A673 (cell line): ENCODE results near the gene ALKAL2. TPM values are rescaled to one million over a fixed set of nuclear protein-coding genes. Genes with fewer than 3 reads are reported as not detected.

ENCODE experiments used
- BruUV-seq: library from RNA; stranded (reverse); fragments of 400-500 nt; replicated peaks from 2 replicates; lab custom pipeline; 2021; lab: Mats Ljungman, UMichigan
- CTCF ChIA-PET: fragments of 300-600 bp; sonication (Branson Sonifier 250); formaldehyde crosslinking; loops from one replicate; lab custom pipeline; 2022; ENCODE audit warnings: antibody characterized with exemption; lab: Charles Lee
- POLR2A ChIA-PET: fragments of 300-600 bp; sonication (Branson Sonifier 250); formaldehyde crosslinking; loops from one replicate; lab custom pipeline; 2022; ENCODE audit warnings: antibody characterized with exemption; ENCODE audit not compliant: low non-redundant PET; lab: Charles Lee
- DNase-seq: peaks from one replicate; pipeline ENCODE4 v3.0.0-alpha.2; 2015; ENCODE audit warnings: low spot score
- H3K27ac ChIP-seq: fragments of 200-600 bp; sonication (generic); 2 replicates; pipeline ENCODE4 v1.5.1; 2016; ENCODE audit warnings: mixed run types, low read depth, mild to moderate bottlenecking, mixed read lengths, antibody characterized with exemption, low read length; ENCODE audit not compliant: poor library complexity, severe bottlenecking
- H3K27me3 ChIP-seq: fragments of 200-600 bp; sonication (generic); replicated peaks from 2 replicates; pipeline ENCODE4 v1.6.1; 2017; ENCODE audit warnings: mixed run types, low read depth, mild to moderate bottlenecking, mixed read lengths, antibody characterized with exemption, low read length; ENCODE audit not compliant: insufficient read depth, poor library complexity
- H3K36me3 ChIP-seq: fragments of 200-600 bp; sonication (generic); 2 replicates; pipeline ENCODE4 v1.6.1; 2016; ENCODE audit warnings: mixed run types, mild to moderate bottlenecking, mixed read lengths, antibody characterized with exemption, low read length; ENCODE audit not compliant: insufficient read depth, poor library complexity, severe bottlenecking
- H3K4me1 ChIP-seq: fragments of 200-600 bp; sonication (generic); 2 replicates; pipeline ENCODE4 v1.6.1; 2017; ENCODE audit warnings: mixed run types, mild to moderate bottlenecking, mixed read lengths, antibody characterized with exemption, low read length; ENCODE audit not compliant: insufficient read depth, poor library complexity, severe bottlenecking
- H3K4me3 ChIP-seq: fragments of 200-600 bp; sonication (generic); 2 replicates; pipeline ENCODE4 v1.5.1; 2016; ENCODE audit warnings: low read depth, mixed run types, mild to moderate bottlenecking, mixed read lengths, low read length; ENCODE audit not compliant: poor library complexity, severe bottlenecking
- H3K9me3 ChIP-seq: fragments of 200-600 bp; sonication (generic); 2 replicates; pipeline ENCODE4 v1.6.1; 2016; ENCODE audit warnings: mixed run types, low read depth, mild to moderate bottlenecking, mixed read lengths, antibody characterized with exemption, low read length; ENCODE audit not compliant: poor library complexity, severe bottlenecking
- CTCF ChIP-seq: fragments of 300-800, 200-600 bp; sonication (generic); conservative IDR thresholded peaks from 2 replicates; pipeline ENCODE4 v1.5.1; 2017; ENCODE audit warnings: low read depth, mild to moderate bottlenecking, antibody characterized with exemption, low read length, moderate library complexity, mixed read lengths
- EZH2 ChIP-seq: fragments of 200-600 bp; sonication (generic); IDR thresholded peaks from 2 replicates; pipeline ENCODE4 v1.6.1; 2017; ENCODE audit warnings: borderline replicate concordance, low read depth, mild to moderate bottlenecking, mixed read lengths, antibody characterized with exemption, low read length; ENCODE audit not compliant: poor library complexity, severe bottlenecking
- intact Hi-C: fragments of 100-400 bp; cut with micrococcal nuclease; formaldehyde crosslinking; loops from one replicate; pipeline ENCODE4 v1.10.0; 2022; ENCODE audit not compliant: unreplicated experiment
- total RNA-seq: library from RNA; stranded (reverse); gene quantifications from 2 replicates; pipeline ENCODE4 v1.2.3, GENCODE V29; 2021

ALKAL2 gene
- total RNA-seq, 1 experiment from 2014 or later: not detected

GRCh38 chr2:259789-260331, 28.0 kb downstream of the ALKAL2 start:
- H3K9me3 ChIP-seq: peaks cover 40% of the 10 kb centered on the region
- H3K4me1 ChIP-seq: no peaks in the 10 kb centered on the region
- ChIA-PET CTCF (no interaction called here), POLR2A (no interaction called here)
- intact Hi-C loops: no loop called here
- no peak overlapping the region for H3K4me3 ChIP-seq
- BruUV-seq: no TSS peak
- H3K27me3 ChIP-seq: no peaks in the 10 kb centered on the region
- H3K36me3 ChIP-seq: peaks cover 27% of the 10 kb centered on the region
- no peak overlapping the region for H3K27ac ChIP-seq
- no peak for DNase-seq
- TF ChIP-seq CTCF (no peak), EZH2 (no peak)

GRCh38 chr2:258933-259332, 29.0 kb downstream of the ALKAL2 start:
- intact Hi-C loops: no loop called here
- H3K27ac ChIP-seq: no peak overlapping the region
- no peaks in the 10 kb centered on the region for H3K4me1 ChIP-seq
- CTCF ChIA-PET: no interaction called here
- no peak overlapping the region for H3K4me3 ChIP-seq
- H3K36me3 ChIP-seq: peaks cover 27% of the 10 kb centered on the region
- DNase-seq: no peak
- BruUV-seq: no TSS peak
- POLR2A ChIA-PET: no interaction called here
- peaks cover 40% of the 10 kb centered on the region for H3K9me3 ChIP-seq
- no peaks in the 10 kb centered on the region for H3K27me3 ChIP-seq
- no peak for TF ChIP-seq EZH2
- TF ChIP-seq CTCF: no peak

DNA sequence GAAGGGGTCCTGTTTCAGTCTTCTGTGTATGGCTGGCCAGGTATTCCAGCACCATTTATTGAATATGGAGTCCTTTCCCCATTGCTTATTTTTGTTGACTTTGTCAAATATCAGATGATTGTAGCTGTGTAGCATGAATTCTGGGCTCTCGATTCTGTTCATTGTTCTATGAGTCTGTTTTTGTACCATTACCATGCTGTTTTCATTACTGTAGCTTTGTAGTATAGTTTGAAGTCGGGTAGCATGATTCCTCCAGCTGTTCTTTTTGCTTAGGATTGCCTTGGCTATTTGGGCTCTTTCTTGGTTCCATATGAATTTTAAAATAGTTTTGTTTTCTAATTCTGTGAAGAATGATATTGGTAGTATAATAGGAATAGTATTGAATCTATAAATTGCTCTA, 30.0 kb downstream of the ALKAL2 start:
- TF ChIP-seq CTCF: no peak
- H3K27me3 ChIP-seq: no peaks in the 10 kb centered on the region
- no TSS peak for BruUV-seq
- peaks cover 19% of the 10 kb centered on the region for H3K36me3 ChIP-seq
- H3K4me1 ChIP-seq: no peaks in the 10 kb centered on the region
- peaks cover 34% of the 10 kb centered on the region for H3K9me3 ChIP-seq
- H3K27ac ChIP-seq: no peak overlapping the region
- DNase-seq: no peak
- CTCF ChIA-PET: no interaction called here
- POLR2A ChIA-PET: no interaction called here
- intact Hi-C loops: no loop called here
- no peak overlapping the region for H3K4me3 ChIP-seq
